K562 (cell line): ENCODE measurements around the gene SLC2A9. TPM values are rescaled to one million over a fixed set of nuclear protein-coding genes. Genes with fewer than 3 reads are reported as not detected.
A peak's percentile ranks its signal among the peaks of the same experiment; 100 is the strongest.

Experiments
- ATAC-seq: fragments of 200-7000 bp; cut with Tn5 transposase; 3 replicates; pipeline ENCODE4 v1.9.1; 2020; ENCODE audit warnings: moderate library complexity
- BruUV-seq: library from RNA; stranded (reverse); fragments of 400-500 nt; replicated peaks from 2 replicates; lab custom pipeline; 2021; lab: Mats Ljungman, UMichigan
- CTCF ChIA-PET: fragments of 300-600 bp; formaldehyde crosslinking; extraction: SDS; loops from one replicate; lab custom pipeline; 2021; ENCODE audit warnings: low intra/inter-chr PET ratio; lab: Yijun Ruan, JAX
- POLR2A ChIA-PET: fragments of 300-600, 350-650 bp; sonication (Branson Sonifier 250); formaldehyde crosslinking; extraction: SDS; loops from one replicate; lab custom pipeline; 2021; ENCODE audit warnings: antibody characterized with exemption, inconsistent platforms; lab: Yijun Ruan, JAX
- DNase-seq, 4 experiments: peaks; one replicate each; pipeline versions ENCODE4 v3.0.0 to v3.0.0-alpha.2; 2011 to 2018; ENCODE audit warnings: low spot score in 3 of 4, mixed read lengths in 3 of 4; ENCODE audit errors: extremely low read depth in 1 of 4
- FAIRE-seq: peaks from 2 replicates; lab custom pipeline; 2011; peaks lifted over from hg19 to GRCh38; lab: Jason Lieb, UNC
- H2AFZ ChIP-seq: 2 replicates; pipeline ENCODE4 v1.6.0; 2011; ENCODE audit warnings: low read depth, low read length, control low read depth, inconsistent platforms
- H3K27ac ChIP-seq: fragments of 200-600 bp; 3 replicates; pipeline ENCODE4 v1.8.0; 2011; ENCODE audit warnings: low read depth, mild to moderate bottlenecking, control low read depth, inconsistent platforms, low read length, moderate library complexity, mixed read lengths; ENCODE audit errors: extremely low read depth
- H3K27me3 ChIP-seq, 2 experiments: fragments of 300-600 bp in 1 of 2; 2 replicates in 1 of 2; 3 replicates in 1 of 2; pipeline versions ENCODE4 v1.6.0 to v1.8.0; 2011; ENCODE audit warnings: inconsistent platforms in 2 of 2, low read length in 2 of 2, mild to moderate bottlenecking in 1 of 2, mixed read lengths in 1 of 2, moderate library complexity in 1 of 2; ENCODE audit not compliant: control insufficient read depth in 2 of 2, insufficient read depth in 2 of 2
- H3K36me3 ChIP-seq: fragments of 300-600 bp; 3 replicates; pipeline ENCODE4 v1.8.0; 2011; ENCODE audit warnings: mild to moderate bottlenecking, low read length, inconsistent platforms; ENCODE audit not compliant: control insufficient read depth, insufficient read depth
- H3K4me1 ChIP-seq, 2 experiments: fragments of 200-600 bp in 1 of 2; replicated peaks in 1 of 2; 2 replicates in 1 of 2; 3 replicates in 1 of 2; pipeline versions ENCODE4 v1.5.1 to v1.8.0; 2011; ENCODE audit warnings: inconsistent platforms in 2 of 2, low read length in 2 of 2, mild to moderate bottlenecking in 1 of 2, mixed read lengths in 1 of 2, moderate library complexity in 1 of 2; ENCODE audit not compliant: control insufficient read depth in 2 of 2, insufficient read depth in 2 of 2
- H3K4me2 ChIP-seq: 2 replicates; pipeline ENCODE4 v1.6.1; 2011; ENCODE audit warnings: low read length, control low read depth, inconsistent platforms, mixed read lengths; ENCODE audit not compliant: insufficient read depth
- H3K4me3 ChIP-seq: fragments of 200-600 bp; sonication (generic), shearing (Covaris generic); 2 replicates; pipeline ENCODE4 v1.5.1; 2016; ENCODE audit warnings: control low read depth, inconsistent platforms
- H3K79me2 ChIP-seq: fragments of 200-600 bp; 3 replicates; pipeline ENCODE4 v1.8.0; 2011; ENCODE audit warnings: low read length, inconsistent platforms; ENCODE audit not compliant: control insufficient read depth, insufficient read depth
- H3K9ac ChIP-seq, 2 experiments: 2 replicates each; pipeline versions ENCODE4 v1.6.0 to v1.6.1; 2011; ENCODE audit warnings: low read depth in 2 of 2, low read length in 2 of 2, control low read depth in 1 of 2, inconsistent platforms in 1 of 2, mild to moderate bottlenecking in 1 of 2, mixed read lengths in 1 of 2; ENCODE audit not compliant: insufficient read depth in 1 of 2
- H3K9me1 ChIP-seq: one replicate; pipeline ENCODE4 v1.6.0; 2011; ENCODE audit warnings: inconsistent platforms, mild to moderate bottlenecking, low read length, moderate library complexity; ENCODE audit not compliant: control insufficient read depth, insufficient read depth
- H3K9me3 ChIP-seq: replicated peaks from 2 replicates; pipeline ENCODE4 v1.5.1; 2011; ENCODE audit warnings: low read depth, low read length, inconsistent platforms; ENCODE audit not compliant: control insufficient read depth, insufficient read depth
- H4K20me1 ChIP-seq: replicated peaks from 2 replicates; pipeline ENCODE4 v1.6.1; 2011; ENCODE audit warnings: low read length, inconsistent platforms, mixed read lengths; ENCODE audit not compliant: control insufficient read depth, insufficient read depth
- HIVEP1 ChIP-seq: fragments of 250-450 bp; sonication (Bioruptor Pico); IDR thresholded peaks from 2 replicates; pipeline ENCODE4 v1.4.0; 2020; ENCODE audit warnings: mild to moderate bottlenecking
- MEIS2 ChIP-seq: fragments of 450-650 bp; IDR thresholded peaks from 2 replicates; pipeline ENCODE4 v1.6.1; 2014; ENCODE audit warnings: mild to moderate bottlenecking; ENCODE audit not compliant: partially characterized antibody
- SNRNP70 ChIP-seq: fragments of 200-400 bp; formaldehyde crosslinking; optimal IDR thresholded peaks from 2 replicates; pipeline ENCODE3; 2017; ENCODE audit warnings: low read depth, low read length
- USF1 ChIP-seq: sonication (generic); formaldehyde crosslinking; IDR thresholded peaks from 2 replicates; pipeline ENCODE4 v1.9.0; 2022; ENCODE audit warnings: mild to moderate bottlenecking, missing genetic modification reagents
- ZFP36 ChIP-seq: fragments of 150-350 bp; IDR thresholded peaks from 2 replicates; pipeline ENCODE4 v1.6.1; 2018; ENCODE audit warnings: low read length, low read depth; ENCODE audit not compliant: partially characterized antibody
- WGBS: fragments of 100-300 bp; shearing (Covaris generic); methylation state at CpG from one replicate; pipeline ENCODE4 v1.1.6; 2016; ENCODE audit warnings: low coverage, mixed read lengths; ENCODE audit not compliant: insufficient coverage; ENCODE audit errors: missing lambda C conversion rate; 5-methylcytosine and 5-hydroxymethylcytosine counted together
- in situ Hi-C: fragments of 300-500 bp; cut with MboI; formaldehyde crosslinking; loops from 4 replicates; pipeline ENCODE4 v1.15.0; 2018; ENCODE audit warnings: inconsistent platforms, mixed read lengths
- intact Hi-C: fragments of 100-400 bp; cut with micrococcal nuclease; formaldehyde crosslinking; loops from 2 replicates; pipeline ENCODE4 v1.14.2; 2022
- polyA plus RNA-seq, 8 experiments: library from polyadenylated mRNA; depleted of rRNA in 4 of 8; stranded (reverse) in 5 of 8; unstranded in 3 of 8; fragments of >200 nt; fragmentation: Nextera tagmentation in 2 of 8; fragmentation: Illumina TruSeq in 1 of 8; extraction: Ambion mirVana in 2 of 8; extraction: Trizol in 1 of 8; gene quantifications; 2 replicates each; pipeline versions ENCODE4 v1.2.1 to v1.2.3, GENCODE V29; 2011 to 2014; ENCODE audit warnings: inconsistent platforms in 1 of 8, missing spikeins in 1 of 8
- total RNA-seq, 7 experiments: library from RNA; depleted of rRNA in 6 of 7; stranded (reverse); fragments of >200 nt in 6 of 7; fragmentation: Illumina TruSeq in 2 of 7; extraction: Trizol in 2 of 7; gene quantifications; 2 replicates each; pipeline versions ENCODE4 v1.2.1 to v1.2.3, GENCODE V29; 2011 to 2021; ENCODE audit warnings: low replicate concordance in 1 of 7

The SLC2A9 gene
- total and polyA plus RNA-seq, 9 of the 15 experiments (the other 6 are each of a cell fraction or from before 2014, with no cell fraction given), result 0.15 to 1.9 (median 0.76) TPM

- no peaks in the 10 kb centered on the region for H3K36me3 ChIP-seq
- FAIRE-seq (no peak), ATAC-seq (no peak), DNase-seq (no peak)
- POLR2A ChIA-PET, result interaction anchor here (1.0 kb wide), 1 partner anchor 9 kb away, joined by 3 read pairs; no protein-coding TSS in a partner anchor
- no peaks in the 10 kb centered on the region for H3K79me2 ChIP-seq
- no peak overlapping the region for H3K4me3 ChIP-seq
- H4K20me1 ChIP-seq, result no peaks in the 10 kb centered on the region
- H3K9me1 ChIP-seq, result no peaks in the 10 kb centered on the region
- CTCF ChIA-PET, result no interaction called here
- H3K27me3 ChIP-seq, result peaks cover 7 to 41% of the 10 kb centered on the region in 2 experiments; a peak in 4 of 5 replicates
- intact Hi-C loops (no loop called here), in situ Hi-C loops (no loop called here)
- H3K9ac ChIP-seq, result no peak overlapping the region
- BruUV-seq, result no TSS peak
- no peak overlapping the region for H2AFZ ChIP-seq
- no peak overlapping the region for H3K27ac ChIP-seq
- H3K4me2 ChIP-seq, result no peak overlapping the region
- H3K9me3 ChIP-seq, result no peaks in the 10 kb centered on the region
- peak; percentile 23 for TF ChIP-seq ZFP36
- TF ChIP-seq MEIS2, result no peak
- WGBS, result 0% methylated on average over 3 of the region's 3 CpGs
- no peaks in the 10 kb centered on the region for H3K4me1 ChIP-seq
These were observed 4.0 kb upstream of the SLC2A9 start for GRCh38 chr4:10025230-10025806.

- intact Hi-C loops (no loop called here), in situ Hi-C loops (no loop called here)
- Histone ChIP-seq H3K79me2 (no peaks in the 10 kb centered on the region), H3K4me3 (no peak overlapping the region), H3K27ac (no peak overlapping the region), H3K27me3 (peaks cover 7 to 41% of the 10 kb centered on the region in 2 experiments; a peak in 4 of 5 replicates), H3K4me2 (no peak overlapping the region), H3K4me1 (peaks cover 2 to 4% of the 10 kb centered on the region in 2 experiments; a peak in 4 of 5 replicates), H3K36me3 (no peaks in the 10 kb centered on the region), H3K9ac (no peak overlapping the region), H4K20me1 (no peaks in the 10 kb centered on the region), H3K9me3 (no peaks in the 10 kb centered on the region), H3K9me1 (no peaks in the 10 kb centered on the region), H2AFZ (no peak overlapping the region)
- no peak for DNase-seq
- CTCF ChIA-PET, result no interaction called here
- TF ChIP-seq SNRNP70, result no peak
- TF ChIP-seq USF1 (CRISPR knock-in tag), result peak; percentile 29; the same call in 1 of the 2 replicates
- no peak for TF ChIP-seq HIVEP1 (CRISPR knock-in tag)
- FAIRE-seq, result no peak
- BruUV-seq, result no TSS peak
- POLR2A ChIA-PET, result no interaction called here
- WGBS, result 14% methylated on average over 2 of the region's 2 CpGs
- ATAC-seq, result no peak
These were observed 3.0 kb upstream of the SLC2A9 start for GRCh38 chr4:10024303-10024702.
